DOHH2 (cell line): Measurements from ENCODE around the gene ARL2BP.
"Not testable (repeated sequence)": the region's sequence is repeated elsewhere in the genome, so short reads cannot be mapped to it uniquely, and the experiment has no call there.

Experiments used
- H3F3A ChIP-seq: fragments of 200-600 bp; sonication (generic), shearing (Covaris generic); 2 replicates; pipeline ENCODE4 v1.6.0; 2016; ENCODE audit warnings: antibody characterized with exemption, mild to moderate bottlenecking; ENCODE audit not compliant: control insufficient read depth, insufficient read depth
- H3K27ac ChIP-seq: fragments of 200-600 bp; sonication (generic); 2 replicates; pipeline ENCODE4 v1.5.1; 2014; ENCODE audit warnings: low read depth, mild to moderate bottlenecking, low read length, moderate library complexity
- H3K27me3 ChIP-seq: fragments of 200-600 bp; sonication (generic); 2 replicates; pipeline ENCODE4 v1.6.1; 2014; ENCODE audit warnings: mild to moderate bottlenecking, low read length, mixed read lengths; ENCODE audit not compliant: control insufficient read depth
- H3K36me3 ChIP-seq: fragments of 200-600 bp; sonication (generic); 2 replicates; pipeline ENCODE4 v1.6.1; 2014; ENCODE audit warnings: mild to moderate bottlenecking, low read length, moderate library complexity, mixed read lengths; ENCODE audit not compliant: control insufficient read depth
- H3K4me1 ChIP-seq: fragments of 200-600 bp; sonication (generic); 2 replicates; pipeline ENCODE4 v1.6.1; 2014; ENCODE audit warnings: mild to moderate bottlenecking, low read length, mixed read lengths; ENCODE audit not compliant: control insufficient read depth
- H3K4me2 ChIP-seq: fragments of 200-600 bp; sonication (generic); 2 replicates; pipeline ENCODE4 v1.6.0; 2014; ENCODE audit warnings: mild to moderate bottlenecking, low read length, moderate library complexity
- H3K4me3 ChIP-seq: fragments of 200-600 bp; sonication (generic); 2 replicates; pipeline ENCODE4 v1.5.1; 2014; ENCODE audit warnings: mild to moderate bottlenecking, low read length, mixed read lengths
- H3K79me2 ChIP-seq: fragments of 200-600 bp; sonication (generic); 2 replicates; pipeline ENCODE4 v1.6.1; 2014; ENCODE audit warnings: mild to moderate bottlenecking, low read length, mixed read lengths; ENCODE audit not compliant: control insufficient read depth
- H3K9me2 ChIP-seq: fragments of 200-600 bp; sonication (generic); replicated peaks from 2 replicates; pipeline ENCODE4 v1.6.1; 2014; ENCODE audit warnings: mild to moderate bottlenecking, low read length, mixed read lengths; ENCODE audit not compliant: control insufficient read depth
- H3K9me3 ChIP-seq: fragments of 200-600 bp; sonication (generic); 2 replicates; pipeline ENCODE4 v1.6.1; 2014; ENCODE audit warnings: antibody characterized with exemption, low read length, mixed read lengths; ENCODE audit not compliant: control insufficient read depth, insufficient read depth
- H4K20me1 ChIP-seq: fragments of 200-600 bp; sonication (generic); 2 replicates; pipeline ENCODE4 v1.6.0; 2014; ENCODE audit warnings: low read depth, mild to moderate bottlenecking, antibody characterized with exemption, low read length, moderate library complexity; ENCODE audit not compliant: control insufficient read depth, insufficient read depth
- EZH2phosphoT487 ChIP-seq: fragments of 200-600 bp; sonication (generic); IDR thresholded peaks from 2 replicates; pipeline ENCODE4 v1.6.1; 2017; ENCODE audit warnings: borderline replicate concordance, mild to moderate bottlenecking, antibody characterized with exemption, low read length, moderate library complexity, mixed read lengths
- TF ChIP-seq, protein P1 (sequence below): fragments of 200-600 bp; sonication (generic); IDR thresholded peaks from one replicate; pipeline ENCODE4 v1.5.1; 2014; ENCODE audit warnings: antibody characterized with exemption, mild to moderate bottlenecking, low read depth, low read length; ENCODE audit not compliant: poor library complexity, severe bottlenecking

The ARL2BP gene

DNA sequence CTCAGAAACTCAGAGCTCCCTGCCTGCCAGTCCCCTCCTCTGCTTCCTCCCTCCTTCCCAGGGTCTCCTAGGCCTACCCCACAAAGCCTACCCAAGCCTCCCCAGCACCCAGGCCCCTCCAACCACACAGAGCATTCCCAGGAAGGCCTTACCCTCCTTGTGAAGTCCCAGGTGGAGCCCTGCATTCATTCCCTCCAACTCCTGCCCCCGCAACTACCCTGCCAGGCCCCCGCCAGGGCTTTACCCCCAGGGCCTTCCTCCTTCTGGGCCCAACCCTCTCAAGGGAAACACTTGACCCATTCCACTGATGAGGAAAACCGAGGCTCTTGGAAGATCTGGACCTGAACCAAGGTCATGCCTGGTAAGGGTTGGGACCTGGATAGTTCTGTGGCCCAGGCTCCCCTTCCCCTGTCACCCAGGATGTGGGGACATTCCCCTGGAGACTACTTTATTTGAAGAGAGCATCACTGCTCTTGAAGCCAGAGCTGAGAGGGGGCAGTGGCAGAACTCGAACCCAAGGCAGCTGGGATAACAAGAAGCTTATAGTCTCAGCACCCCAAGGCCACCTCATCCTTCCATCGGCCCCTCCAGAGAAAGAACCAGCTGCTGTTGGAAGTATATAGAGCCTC is 26.9 kb downstream of the ARL2BP start:
- H3K36me3 ChIP-seq, result no peaks in the 10 kb centered on the region
- peaks cover 3% of the 10 kb centered on the region; the same call in 1 of the 2 replicates for H3K27me3 ChIP-seq
- H3K4me2 ChIP-seq, result no peak overlapping the region
- no peak overlapping the region for H3K4me3 ChIP-seq
- no peaks in the 10 kb centered on the region for H3K79me2 ChIP-seq
- H4K20me1 ChIP-seq, result no peaks in the 10 kb centered on the region
- TF ChIP-seq EZH2phosphoT487, result no peak
- TF ChIP-seq, protein P1, sequence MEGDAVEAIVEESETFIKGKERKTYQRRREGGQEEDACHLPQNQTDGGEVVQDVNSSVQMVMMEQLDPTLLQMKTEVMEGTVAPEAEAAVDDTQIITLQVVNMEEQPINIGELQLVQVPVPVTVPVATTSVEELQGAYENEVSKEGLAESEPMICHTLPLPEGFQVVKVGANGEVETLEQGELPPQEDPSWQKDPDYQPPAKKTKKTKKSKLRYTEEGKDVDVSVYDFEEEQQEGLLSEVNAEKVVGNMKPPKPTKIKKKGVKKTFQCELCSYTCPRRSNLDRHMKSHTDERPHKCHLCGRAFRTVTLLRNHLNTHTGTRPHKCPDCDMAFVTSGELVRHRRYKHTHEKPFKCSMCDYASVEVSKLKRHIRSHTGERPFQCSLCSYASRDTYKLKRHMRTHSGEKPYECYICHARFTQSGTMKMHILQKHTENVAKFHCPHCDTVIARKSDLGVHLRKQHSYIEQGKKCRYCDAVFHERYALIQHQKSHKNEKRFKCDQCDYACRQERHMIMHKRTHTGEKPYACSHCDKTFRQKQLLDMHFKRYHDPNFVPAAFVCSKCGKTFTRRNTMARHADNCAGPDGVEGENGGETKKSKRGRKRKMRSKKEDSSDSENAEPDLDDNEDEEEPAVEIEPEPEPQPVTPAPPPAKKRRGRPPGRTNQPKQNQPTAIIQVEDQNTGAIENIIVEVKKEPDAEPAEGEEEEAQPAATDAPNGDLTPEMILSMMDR, result no peak
- no peak overlapping the region for H3K27ac ChIP-seq
- no peaks in the 10 kb centered on the region for H3F3A ChIP-seq
- H3K9me2 ChIP-seq, result no peaks in the 10 kb centered on the region
- no peaks in the 10 kb centered on the region for H3K9me3 ChIP-seq
- peaks cover 3% of the 10 kb centered on the region; the same call in 1 of the 2 replicates for H3K4me1 ChIP-seq

GRCh38 chr16:57273359-57273758 is 28.3 kb downstream of the ARL2BP start:
- no peaks in the 10 kb centered on the region for H3K79me2 ChIP-seq
- TF ChIP-seq, protein P1, result no peak
- TF ChIP-seq EZH2phosphoT487, result no peak
- H3K27ac ChIP-seq, result no peak overlapping the region
- H3K4me3 ChIP-seq, result no peak overlapping the region
- no peaks in the 10 kb centered on the region for H3F3A ChIP-seq
- H4K20me1 ChIP-seq, result no peaks in the 10 kb centered on the region
- no peaks in the 10 kb centered on the region for H3K9me2 ChIP-seq
- no peaks in the 10 kb centered on the region for H3K9me3 ChIP-seq
- no peak overlapping the region for H3K4me2 ChIP-seq
- no peaks in the 10 kb centered on the region for H3K36me3 ChIP-seq
- H3K4me1 ChIP-seq, result peaks cover 3% of the 10 kb centered on the region; the same call in 1 of the 2 replicates
- H3K27me3 ChIP-seq, result peaks cover 3% of the 10 kb centered on the region; the same call in 1 of the 2 replicates

DNA sequence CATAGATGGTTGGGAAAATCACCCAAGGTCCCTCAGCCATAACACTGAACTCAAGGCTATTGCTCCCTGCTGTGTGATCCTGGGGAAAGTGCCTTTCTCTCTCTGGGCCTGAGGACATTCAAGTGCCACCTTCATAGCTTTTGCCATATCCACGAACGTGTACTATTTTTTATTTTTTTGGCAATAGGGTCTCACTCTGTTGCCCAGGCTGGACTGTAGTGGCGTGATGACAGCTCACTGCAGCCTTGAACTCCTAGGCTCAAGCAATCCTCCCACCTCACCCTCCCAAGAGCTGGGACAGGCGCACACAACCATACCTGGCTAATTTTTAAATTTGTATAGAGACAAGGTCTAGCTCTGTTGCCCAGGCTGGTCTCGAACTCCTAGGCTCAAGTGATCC is 28.8 kb downstream of the ARL2BP start:
- Histone ChIP-seq H3K4me2 (no peak overlapping the region), H3K79me2 (no peaks in the 10 kb centered on the region), H3K4me3 (no peak overlapping the region), H3K36me3 (no peaks in the 10 kb centered on the region), H3K27ac (no peak overlapping the region), H3K4me1 (peaks cover 3% of the 10 kb centered on the region; the same call in 1 of the 2 replicates), H3K9me3 (no peaks in the 10 kb centered on the region), H3K27me3 (peaks cover 3% of the 10 kb centered on the region; the same call in 1 of the 2 replicates), H3K9me2 (no peaks in the 10 kb centered on the region), H4K20me1 (no peaks in the 10 kb centered on the region), H3F3A (no peaks in the 10 kb centered on the region)
- no peak for TF ChIP-seq EZH2phosphoT487
- TF ChIP-seq, protein P1, result no peak

GRCh38 chr16:57275946-57276345 is 30.9 kb downstream of the ARL2BP start:
- not testable (repeated sequence) for H3K4me3 ChIP-seq, H4K20me1 ChIP-seq, H3K79me2 ChIP-seq, H3K27ac ChIP-seq, H3K27me3 ChIP-seq, H3K9me3 ChIP-seq, H3K36me3 ChIP-seq, H3F3A ChIP-seq, H3K9me2 ChIP-seq, H3K4me1 ChIP-seq, H3K4me2 ChIP-seq
